NCI-H2081 (cell line): ENCODE data around the gene C17orf58.
"Not testable (repeated sequence)": the region's sequence is repeated elsewhere in the genome, so short reads cannot be mapped to it uniquely, and the experiment has no call there.

ENCODE experiments used
- DNase-seq, 2 experiments: peaks; one replicate each; lab custom pipeline; 2025; lab: John Stamatoyannopoulos, UW

Gene C17orf58

DNA sequence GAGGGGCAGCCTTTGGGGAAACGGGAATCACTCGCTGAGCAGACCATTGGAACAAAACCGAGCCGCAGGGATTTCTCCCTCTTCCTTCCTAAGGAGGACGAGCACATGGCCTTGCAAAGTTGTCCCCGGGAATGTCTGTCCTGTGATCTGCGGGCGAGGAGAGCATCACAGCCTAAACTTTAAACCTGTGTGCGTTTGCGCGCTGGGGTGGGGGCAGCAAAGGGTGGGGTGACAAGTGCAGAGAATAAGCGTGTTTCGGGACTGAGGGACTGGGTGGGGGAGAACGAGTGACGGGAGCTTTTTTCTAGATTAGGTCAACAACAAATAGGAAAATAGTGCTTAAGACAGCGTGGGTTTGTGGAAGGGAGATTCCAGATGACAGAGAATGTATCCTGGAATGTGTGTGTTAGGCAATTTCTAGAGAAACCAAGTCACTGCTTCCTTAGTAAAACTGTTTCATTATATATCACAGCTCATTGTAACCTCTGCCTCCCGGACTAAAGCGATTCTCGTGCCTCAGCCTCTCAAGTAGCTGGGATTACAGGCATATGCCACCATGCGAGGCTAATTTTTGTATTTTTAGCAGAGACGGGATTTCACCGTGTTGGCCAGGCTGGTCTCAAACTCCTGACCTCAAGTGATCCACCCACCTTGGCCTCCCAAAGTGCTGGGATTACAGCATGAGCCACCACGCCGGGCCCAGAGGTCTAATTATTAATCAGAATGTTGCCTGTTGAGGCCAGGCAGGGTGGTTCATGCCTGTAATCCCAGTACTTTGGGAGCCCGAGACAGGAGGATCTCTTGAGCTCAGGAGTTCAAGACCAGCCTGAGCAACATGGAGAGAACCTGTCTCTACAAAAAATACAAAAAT, at the start of gene C17orf58:
C17orf58 (minus strand) TSS at position 169 of the 871 bp plus-strand sequence. CDS start 271 bp downstream, outside the sequence.
- DNase-seq, result not testable (repeated sequence)

DNA sequence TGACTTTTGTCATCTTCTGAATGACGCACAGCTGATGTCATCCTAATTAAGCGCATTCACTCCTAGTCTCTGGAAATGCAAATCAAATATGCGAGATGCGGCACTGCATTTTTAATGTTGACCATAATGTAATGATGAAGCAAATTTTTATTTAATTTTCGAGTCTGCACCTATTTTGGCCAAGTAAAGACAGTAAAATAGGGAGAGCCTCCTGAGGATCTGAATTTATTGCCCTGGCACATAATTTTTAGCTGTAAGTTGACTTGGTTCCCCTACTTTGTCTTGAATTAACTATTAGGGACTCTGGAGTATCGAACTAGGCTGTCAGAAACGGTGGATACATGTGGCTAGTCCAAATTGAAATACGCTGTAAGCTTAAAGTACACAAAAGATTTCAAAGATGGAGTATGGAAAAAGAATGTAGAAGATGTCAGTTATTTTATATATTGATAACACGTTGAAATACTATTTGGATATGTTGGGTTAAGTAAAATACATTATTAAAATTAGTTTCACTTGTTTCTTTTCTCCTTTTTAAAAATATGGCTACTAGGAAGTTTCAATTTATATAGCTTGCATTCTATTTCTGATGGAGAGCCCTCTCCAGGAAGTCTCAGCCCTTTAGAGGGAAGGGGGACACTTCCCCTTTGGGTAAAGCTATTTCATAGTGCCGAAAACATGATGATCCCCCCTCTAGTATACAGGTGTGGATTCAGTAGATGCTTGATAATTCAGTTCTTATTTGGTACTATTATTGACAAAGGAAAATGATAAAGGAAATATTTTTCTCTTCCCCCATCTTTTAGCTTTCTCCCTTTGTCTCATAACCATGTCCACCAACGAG, 40.3 kb upstream of the C17orf58 start:
- DNase-seq, result peak in 1 of 2 experiments; percentile 60

DNA sequence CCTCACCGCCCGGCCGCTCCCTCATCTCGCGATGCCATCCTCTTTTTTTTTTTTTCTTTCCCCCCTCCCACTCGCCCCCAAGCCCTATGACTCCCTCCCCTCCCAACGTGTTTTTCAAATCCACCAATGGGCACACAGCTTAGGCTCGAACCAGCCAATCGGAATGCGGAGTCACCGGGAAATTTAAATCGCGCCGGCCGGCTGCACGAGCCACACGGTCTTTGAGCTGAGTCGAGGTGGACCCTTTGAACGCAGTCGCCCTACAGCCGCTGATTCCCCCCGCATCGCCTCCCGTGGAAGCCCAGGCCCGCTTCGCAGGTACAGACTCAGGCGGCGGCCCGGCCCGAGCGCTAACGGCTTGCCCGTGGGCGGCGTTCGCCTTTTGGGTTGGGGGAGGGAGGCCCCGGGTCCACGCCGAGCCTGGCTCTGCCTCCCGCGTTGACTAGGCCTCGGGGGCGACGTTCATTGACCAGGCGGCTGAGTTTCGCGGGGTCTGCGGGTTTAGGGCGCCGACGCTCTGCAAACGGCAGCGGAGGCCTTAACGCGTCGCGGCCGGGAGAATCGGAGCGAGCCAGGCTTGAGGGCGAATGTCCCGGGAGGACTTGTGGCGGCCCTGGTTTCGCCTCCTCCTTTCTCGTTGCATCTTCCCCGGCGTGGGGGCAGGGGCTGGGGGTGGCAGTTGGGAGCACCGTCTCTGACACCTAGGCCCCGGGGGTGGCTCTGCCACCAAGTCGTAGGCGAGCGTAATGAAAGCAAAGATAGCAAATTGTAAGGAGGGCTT, 39.4 kb upstream of the C17orf58 start, which contains the start of gene KPNA2:
KPNA2 (plus strand) TSS at position 213 of the 781 bp plus-strand sequence. CDS start 1,398 bp downstream, outside the sequence.
- peak; percentile 99 to 100 for DNase-seq

DNA sequence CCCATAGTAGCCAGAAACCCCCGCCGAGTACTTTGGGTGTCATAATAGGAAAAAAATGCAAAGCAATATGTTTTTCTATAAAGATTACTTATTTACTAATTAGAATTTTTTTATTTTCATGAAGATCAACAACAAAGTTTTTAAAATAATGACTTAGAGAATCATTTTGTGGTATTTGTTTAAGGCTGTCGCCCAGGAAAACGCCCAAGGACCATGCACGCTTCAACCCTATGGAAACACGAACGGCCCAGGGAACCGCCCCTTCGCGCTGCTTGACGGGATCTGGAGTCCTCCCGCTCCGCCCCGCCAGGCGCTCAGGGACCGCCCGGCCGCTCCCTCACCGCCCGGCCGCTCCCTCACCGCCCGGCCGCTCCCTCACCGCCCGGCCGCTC, 38.9 kb upstream of the C17orf58 start:
- DNase-seq, result peak in 1 of 2 experiments; percentile 100

DNA sequence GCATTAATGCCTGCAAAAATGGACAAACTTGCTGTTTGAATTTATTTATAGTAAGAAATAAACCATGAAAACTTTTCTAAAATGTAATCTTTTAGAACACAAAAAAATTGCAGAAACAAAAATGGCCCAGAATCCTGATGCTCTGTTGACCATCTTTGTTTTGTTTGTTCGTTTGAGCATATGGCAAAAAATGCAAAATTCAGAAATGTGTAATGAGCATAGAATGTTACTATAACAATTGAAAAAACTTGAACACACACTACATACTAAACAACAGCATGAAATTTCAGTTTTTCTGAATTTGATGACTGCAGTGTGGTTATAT, 38.1 kb upstream of the C17orf58 start:
- DNase-seq, result no peak

DNA sequence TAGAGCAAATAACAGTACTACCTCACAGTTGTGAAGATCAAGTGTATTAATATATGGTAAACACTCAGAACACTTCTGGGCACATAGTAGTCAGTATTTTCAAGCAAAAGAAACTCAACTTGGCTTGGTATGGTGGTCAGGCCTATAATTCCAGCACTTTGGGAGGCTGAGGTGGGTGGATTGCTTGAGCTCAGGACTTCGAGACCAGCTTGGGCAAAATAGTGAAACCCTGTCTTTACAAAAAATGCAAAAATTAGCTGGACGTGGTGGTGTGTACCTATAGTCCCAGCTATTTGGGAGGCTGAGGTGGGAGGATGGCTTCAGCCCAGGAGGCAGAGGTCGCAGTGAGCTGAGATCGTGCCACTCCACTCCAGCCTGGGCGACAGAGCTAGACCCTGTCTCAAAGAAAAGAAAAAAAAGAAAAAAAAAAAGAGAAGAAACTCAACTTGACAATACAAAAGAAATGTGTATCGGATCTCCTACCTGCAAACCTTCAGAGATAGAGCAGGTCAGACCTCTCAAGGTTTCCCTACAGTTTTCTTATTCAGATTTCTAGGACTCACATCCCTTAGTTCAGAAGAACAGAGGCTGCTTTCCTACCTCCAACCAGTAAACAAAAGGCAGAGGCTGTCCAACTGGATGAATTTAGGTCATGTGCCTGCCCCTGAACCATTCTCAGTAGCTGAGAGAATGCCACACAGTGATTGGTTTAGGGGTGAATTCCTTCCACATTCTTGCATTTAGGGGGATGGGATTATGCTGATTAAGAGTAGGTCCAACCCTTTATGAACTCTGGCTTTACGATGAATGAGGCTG, 37.6 kb upstream of the C17orf58 start:
- peak in 1 of 2 experiments; percentile 23 for DNase-seq

DNA sequence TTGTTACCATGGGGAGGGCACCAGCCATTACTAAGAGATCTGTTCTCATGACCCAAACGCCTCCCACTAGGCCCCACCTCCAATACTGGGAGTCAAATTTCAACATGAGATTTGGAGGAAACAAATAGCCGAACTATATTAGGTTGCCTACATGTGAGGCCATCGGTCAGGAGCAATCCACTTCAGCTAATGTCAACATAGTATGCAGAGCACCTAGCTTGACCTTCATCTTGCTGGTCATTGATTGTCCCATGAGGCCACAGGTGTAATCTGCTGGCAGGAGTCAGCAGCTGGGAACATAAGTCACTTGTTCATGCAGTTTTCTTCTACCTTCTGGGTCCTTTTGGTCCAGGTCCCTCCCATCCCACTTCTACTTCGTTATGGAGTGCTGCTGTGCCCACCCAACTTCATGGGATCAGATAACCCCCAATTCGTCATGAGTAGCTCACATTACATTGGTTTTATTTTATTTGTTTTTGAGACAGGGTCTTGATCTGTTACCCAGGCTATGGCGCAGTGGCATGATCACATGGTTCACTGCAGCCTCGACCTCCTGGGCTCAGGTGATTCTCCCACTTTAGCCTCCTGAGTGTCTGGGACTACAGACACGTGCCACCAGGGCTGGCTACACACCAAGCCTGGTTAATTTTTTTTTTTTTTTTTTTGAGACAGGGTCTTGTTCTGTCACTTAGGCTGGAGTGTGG, 33.4 kb upstream of the C17orf58 start:
- DNase-seq, result no peak

DNA sequence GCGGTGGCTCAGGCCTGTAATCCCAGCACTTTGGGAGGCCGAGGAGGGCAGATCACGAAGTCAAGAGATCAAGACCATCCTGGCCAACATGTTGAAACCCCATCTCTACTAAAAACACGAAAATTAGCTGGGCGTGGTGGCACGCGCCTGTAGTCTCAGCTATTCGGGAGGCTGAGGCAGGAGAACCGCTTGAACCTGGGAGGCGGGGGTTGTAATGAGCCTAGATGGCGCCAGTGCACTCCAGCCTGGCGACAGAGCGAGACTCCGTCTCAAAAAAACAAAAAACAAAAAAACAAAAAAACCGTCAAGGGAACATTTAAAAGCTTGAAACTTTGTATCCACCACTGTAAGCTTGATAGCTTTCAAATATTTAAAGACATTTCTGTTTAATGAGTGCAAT, 26.3 kb upstream of the C17orf58 start:
- not testable (repeated sequence) for DNase-seq

DNA sequence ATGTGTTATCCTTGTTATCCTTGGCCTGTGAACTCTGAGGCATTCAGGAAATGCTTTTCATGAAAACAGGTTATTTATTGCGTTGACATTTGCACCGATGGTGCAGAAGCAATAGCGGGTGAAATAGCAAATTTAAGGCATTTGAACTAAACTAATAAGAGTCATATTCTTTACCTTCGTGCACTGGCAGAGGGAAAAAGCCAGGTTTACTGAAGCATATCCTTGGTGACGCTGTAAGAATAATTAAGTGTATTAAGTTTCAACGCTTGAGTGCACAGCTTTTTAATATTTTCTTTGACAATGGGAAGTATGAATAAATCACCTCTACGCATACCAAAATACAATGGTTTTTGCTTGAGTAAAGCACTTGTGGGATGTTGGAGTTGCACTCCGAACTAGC, 25.7 kb upstream of the C17orf58 start:
- DNase-seq, result no peak

DNA sequence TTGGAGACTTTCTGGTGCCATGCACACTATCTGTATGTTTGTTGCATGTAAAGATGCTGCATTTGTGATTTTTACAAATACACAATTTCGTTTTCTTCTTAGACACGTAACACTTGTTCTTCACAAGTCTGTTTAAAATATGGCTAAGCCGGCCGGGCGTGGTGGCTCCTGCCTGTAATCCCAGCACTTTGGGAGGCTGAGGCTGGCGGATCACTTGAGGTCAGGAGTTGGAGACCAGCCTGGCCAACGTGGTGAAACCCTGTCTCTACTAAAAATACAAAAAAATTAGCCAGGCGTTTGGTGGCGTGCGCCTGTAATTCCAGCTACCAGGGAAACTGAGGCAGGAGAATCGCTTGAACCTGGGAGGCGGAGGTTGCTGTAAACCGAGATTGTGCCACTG, 24.5 kb upstream of the C17orf58 start:
- not testable (repeated sequence) for DNase-seq

DNA sequence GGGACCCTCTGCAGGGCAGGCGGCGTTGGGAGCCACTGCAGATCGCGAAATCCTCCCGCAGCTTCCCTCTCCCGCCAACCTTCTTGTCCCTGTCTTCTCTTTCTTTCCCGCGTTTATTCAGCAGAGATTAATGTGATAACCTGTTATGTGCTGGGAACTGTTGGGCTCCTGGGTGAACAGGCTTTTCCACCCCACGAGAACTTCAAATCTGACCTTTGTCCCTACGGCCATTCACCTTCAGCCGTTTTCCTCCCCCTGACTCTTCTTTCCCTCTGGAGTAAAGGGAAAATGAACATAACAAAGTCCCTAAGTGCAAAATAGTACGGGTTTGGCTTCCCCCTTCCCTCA, 24.1 kb upstream of the C17orf58 start:
- no peak for DNase-seq

DNA sequence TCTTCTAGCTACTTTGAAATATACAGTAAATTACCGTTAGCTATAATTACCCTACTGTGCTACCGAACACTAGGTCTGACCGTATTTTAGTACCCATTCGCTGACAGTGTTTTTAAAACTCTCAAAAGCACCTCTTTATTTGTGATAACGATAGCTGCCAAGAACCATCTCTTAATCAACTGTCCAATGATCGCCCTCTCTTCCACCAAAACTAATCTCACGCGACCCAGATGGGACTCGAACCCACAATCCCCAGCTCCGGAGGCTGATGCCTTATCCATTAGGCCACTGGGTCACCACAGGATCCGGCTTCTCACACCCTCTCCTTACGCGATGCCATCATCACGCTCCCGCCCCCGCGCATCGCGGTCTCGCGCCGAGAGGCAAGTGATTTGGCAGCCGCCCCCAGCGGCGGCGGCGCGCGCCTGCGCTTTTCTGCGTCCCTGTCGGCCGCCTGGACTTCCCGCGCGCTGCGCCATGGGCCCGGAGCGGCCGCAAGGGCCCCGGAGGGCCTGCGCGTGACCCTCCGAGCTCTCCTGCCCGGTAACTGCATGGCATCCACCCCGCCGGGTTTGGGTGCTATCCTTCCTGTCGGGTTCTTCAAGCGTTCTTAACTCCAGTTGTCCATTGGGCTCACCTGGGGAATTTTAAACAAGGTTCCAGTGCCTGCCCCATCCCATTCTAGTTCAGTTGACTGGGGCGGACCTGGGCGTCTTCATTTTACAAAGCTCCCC, 23.6 kb upstream of the C17orf58 start:
- peak; percentile 97 to 98 for DNase-seq

DNA sequence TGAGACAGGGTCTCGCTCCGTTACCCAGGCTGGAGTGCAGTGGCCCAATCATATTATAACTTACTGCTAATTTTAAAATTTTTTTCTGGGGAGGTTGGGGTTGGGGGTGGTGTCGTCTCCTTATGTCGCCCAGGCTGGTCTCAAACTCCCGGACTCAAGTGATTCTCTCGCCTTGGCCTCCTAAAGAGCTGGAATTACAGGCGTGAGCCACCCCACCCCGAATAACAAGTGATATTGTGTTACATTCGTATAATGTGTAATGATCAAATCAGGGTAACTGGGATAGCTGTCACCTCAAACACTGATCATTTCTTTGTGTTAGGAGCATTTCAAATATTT, 23.0 kb upstream of the C17orf58 start:
- DNase-seq, result no peak

DNA sequence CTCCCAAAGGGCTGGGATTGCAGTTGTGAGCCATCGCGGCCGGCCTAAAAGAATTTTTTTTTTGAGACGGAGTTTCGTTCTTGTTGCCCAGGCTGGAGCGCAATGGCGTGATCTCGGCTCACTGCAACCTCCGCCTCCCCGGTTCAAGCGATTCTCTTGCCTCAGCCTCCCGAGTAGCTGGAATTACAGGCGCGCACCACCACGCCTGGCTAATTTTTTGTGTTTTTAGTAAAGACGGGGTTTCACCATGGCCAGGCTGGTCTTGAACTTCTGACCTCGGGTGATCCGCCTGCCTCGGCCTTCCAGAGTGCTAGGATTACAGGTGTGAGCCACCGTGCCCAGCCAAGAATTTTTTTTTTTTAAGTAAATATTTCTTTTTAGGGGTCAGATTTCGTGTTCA, 22.2 kb upstream of the C17orf58 start:
- not testable (repeated sequence) for DNase-seq

DNA sequence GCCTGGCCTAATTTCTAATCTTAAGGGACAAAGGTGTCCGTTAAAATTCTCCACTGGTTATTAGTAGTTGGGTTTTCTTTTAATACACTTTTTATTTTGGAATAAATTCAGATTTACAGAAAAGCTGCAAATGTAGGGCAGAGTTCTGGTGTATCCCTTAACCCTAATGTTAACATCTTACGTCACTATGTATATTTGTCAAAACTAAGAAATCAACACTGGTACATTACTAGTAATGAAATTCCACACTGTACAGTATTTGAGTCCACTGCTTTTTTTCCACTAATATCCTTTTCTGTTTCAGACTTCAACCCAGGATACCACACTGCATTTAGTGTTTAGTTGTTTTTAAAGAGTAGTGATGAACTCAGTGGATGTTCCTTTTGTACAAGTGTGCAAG, 20.6 kb upstream of the C17orf58 start:
- DNase-seq, result no peak

DNA sequence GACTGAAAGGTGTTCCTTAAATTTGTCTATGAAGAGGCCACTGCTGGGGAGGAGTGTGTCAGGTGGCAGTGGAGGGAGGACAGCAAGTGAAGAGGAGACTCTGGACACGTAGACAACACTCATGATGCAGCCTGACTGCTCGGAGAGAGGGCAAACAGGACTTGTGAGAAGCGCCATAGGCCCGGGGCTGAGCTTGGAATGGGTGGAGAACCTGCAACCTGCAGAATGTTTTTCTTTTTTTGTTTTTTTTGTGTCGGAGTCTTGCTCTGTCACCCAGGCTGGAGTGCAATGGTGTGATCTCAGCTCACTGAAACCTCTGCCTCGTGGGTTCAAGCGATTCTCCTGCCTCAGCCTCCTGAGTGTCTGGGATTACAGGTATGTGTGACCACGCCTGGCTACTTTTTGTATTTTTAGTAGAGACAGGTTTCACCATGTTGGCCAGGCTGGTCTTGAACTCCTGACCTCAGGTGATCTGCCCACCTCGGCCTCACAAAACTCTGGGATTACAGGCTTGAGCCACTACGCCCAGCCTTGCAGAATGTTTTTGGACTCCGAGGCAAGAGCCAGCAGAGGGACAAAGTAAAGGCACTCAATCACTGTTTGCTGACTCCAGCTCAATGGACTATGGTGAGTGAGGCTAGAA, 18.9 kb upstream of the C17orf58 start:
- DNase-seq, result no peak

DNA sequence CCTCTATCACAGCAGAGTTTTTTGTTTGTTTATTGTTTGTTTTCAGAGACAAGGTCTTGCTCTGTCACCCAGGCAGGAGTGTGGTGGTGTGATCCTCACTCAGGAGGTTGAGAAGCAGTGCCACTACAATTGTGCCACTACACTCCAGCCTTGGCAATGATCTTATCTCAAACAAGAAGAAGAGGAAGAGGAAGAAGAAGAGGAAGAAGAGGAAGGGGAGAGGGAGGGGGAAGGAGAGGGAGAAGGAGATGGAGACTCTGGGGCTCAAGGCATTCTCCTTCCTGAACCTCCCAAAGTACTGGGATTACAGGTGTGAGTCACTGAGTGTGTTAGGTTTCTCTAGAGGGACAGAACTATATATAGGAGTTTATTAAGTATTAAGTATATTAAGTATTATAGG, 17.1 kb upstream of the C17orf58 start:
- DNase-seq, result no peak

DNA sequence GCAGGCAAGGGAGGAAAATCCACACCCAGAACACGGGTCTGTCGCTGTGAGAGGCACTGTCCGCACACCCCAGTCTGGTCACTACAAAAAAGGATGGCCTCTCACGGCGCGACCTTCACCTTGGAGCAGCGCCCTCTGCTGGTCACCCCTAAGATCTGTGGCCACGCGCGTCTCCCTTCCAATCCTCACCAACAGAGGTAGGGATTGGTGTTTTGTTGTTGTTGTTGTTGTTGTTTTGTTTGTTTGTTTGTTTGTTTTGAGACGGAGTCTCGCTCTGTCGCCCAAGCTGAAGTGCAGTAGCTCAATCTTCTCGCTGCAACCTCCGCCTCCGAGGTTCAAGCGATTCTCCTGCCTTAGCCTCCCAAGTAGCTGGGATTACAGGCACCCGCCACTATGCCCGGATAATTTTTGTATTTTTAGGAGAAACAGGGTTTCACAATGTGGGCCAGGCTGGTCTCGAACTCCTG, 15.0 kb upstream of the C17orf58 start:
- no peak for DNase-seq

DNA sequence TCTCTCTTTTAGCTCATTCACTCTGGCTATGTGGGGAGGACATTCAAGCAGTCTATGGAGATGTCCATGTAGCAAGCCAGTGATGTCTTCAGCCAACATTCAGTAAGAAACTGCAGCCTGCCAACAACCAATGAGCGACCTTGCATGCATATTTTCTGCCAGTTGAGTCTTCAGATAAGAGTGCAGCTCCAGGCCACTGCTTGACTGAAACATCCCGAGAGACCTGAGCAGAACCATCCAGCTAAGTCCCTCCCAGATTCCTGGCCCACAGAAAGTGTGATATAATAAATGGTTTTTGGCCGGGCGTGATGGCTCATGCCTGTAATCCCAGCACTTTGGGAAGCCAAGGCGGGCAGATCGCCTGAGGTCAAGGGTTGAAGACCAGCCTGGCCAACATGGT, 10.5 kb upstream of the C17orf58 start:
- DNase-seq, result no peak

DNA sequence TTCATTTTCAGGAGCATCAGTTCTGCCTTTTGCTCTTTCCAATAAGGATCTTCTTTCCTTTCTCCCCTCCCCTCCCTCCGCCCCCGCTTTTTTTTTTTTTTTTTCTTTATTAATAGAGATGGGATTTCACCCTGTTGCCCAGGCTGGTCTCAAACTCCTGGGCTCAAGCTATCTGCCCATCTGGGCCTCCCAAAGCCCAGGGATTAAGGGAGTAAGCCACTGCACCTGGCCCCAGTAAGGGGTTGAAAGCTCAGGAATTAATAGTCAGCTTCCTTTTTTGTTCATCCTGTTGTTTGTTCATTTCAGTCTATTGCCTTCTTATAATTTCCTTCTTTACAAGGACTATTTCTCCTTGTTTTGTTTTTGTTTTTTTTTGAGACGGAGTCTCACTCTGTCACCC, 7.9 kb upstream of the C17orf58 start:
- no peak for DNase-seq
